PFSK-1 (cell line): ENCODE data around the gene PAFAH2.

ENCODE experiments used
- POLR2AphosphoS5 ChIP-seq: IDR thresholded peaks from 2 replicates; pipeline ENCODE4 v1.6.1; 2012; ENCODE audit warnings: low read depth, mild to moderate bottlenecking, control low read depth, low read length, moderate library complexity
- TAF1 ChIP-seq: IDR thresholded peaks from 2 replicates; pipeline ENCODE4 v1.6.1; 2012; ENCODE audit warnings: low read length, control low read depth, borderline replicate concordance; ENCODE audit not compliant: insufficient read depth

DNA sequence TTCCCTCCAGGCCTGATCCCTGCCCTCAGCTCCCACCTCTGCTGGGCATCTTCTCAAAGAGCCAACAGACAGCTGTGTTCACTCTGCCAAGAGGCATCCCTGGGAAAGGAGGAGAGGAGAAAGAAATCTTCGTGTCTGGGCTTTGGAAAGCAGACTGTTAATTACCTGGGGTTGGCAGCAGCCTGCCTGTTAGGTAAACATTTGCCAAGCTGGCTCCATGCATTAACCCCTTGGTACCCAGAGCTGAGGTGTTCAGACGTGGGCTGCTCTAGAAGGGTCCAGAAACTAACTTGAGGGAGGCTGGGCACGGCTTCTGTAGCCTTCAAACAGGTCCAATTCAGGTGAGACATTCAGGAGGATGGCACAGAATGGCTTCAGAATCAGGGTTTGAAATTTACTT is 15.0 kb upstream of the PAFAH2 start:
- no peak for TF ChIP-seq TAF1
- TF ChIP-seq POLR2AphosphoS5 = no peak
